Stimulated activated CD8-positive, alpha-beta memory T cell treated with anti-CD3 and anti-CD28 coated beads, Interleukin-12 subunit alpha, Interleukin-12 subunit beta, amount 100 ng/mL, for 24 hours (primary cell): ENCODE data around the gene ADGRG1.

ENCODE experiments used
- DNase-seq: peaks from one replicate; pipeline ENCODE4 v3.0.0-alpha.2; 2020; ENCODE audit errors: extremely low read depth

Gene ADGRG1

GRCh38 chr16:57635266-57636097 lies 7.1 kb downstream of the ADGRG1 start:
- DNase-seq, result no peak

DNA sequence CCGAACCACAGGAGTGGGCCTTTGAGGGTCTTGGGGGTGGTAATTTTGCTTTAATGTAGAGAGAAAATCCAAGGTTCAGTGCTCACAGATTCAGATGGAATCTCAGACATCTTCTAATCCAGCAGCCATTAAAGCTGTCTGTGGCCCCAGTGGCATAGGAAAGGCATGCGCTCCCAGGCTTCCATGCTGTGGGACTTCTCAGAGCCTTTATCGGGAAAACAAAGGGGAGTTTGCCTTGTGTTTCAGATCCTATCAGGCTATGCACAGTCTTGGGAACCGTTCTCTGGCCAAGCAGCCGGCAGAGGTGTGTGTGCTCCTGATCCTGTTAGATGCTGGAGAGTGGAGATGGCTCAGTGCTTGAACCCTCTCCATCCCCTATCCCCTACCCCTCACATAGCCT lies 7.8 kb downstream of the ADGRG1 start:
- DNase-seq, result no peak

- no peak for DNase-seq
Observed at GRCh38 chr16:57637020-57637419, 8.6 kb downstream of the ADGRG1 start.

DNA sequence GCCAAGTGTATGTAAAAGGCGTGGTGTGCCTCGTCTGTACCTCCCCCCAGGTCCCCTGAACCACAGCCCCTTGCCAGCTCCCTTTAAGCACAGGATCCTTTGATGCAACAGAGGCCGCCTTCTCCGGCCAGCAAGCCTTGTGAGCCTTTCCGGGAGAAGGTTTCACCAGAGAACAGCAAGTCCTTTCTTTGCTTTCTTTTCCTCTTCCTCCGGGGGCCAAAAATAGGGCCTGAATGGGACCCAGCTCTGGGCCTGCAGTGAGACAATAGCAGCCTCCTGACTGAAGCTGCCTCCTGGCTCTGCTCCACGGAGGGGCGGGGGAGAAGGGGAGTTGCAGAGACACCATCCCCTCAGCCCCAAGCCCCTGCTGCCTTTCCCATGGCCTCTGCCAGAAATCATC lies 9.0 kb downstream of the ADGRG1 start:
- no peak for DNase-seq

- DNase-seq, result no peak
Observed at GRCh38 chr16:57637965-57638364, 9.5 kb downstream of the ADGRG1 start.

DNA sequence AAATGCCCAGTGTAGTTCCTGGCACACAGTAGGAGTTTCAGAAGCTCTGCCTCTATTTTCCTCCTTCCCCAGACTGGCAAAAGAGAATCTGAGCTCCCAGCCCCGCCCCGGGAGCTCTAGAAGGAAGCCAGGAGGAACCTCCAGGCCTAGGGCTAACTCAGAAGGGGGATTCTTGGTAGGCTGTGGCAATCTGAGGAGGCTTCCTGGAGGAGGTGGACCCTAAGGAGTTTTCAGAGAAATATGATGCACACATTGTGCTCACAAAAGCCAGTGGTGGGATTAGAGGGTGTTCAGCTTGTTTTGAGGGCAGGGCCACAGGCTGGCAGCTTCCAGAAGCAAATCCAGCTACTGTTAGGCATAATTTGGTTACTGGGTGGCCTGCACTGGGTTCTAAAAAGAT lies 10.0 kb downstream of the ADGRG1 start:
- DNase-seq, result no peak

DNA sequence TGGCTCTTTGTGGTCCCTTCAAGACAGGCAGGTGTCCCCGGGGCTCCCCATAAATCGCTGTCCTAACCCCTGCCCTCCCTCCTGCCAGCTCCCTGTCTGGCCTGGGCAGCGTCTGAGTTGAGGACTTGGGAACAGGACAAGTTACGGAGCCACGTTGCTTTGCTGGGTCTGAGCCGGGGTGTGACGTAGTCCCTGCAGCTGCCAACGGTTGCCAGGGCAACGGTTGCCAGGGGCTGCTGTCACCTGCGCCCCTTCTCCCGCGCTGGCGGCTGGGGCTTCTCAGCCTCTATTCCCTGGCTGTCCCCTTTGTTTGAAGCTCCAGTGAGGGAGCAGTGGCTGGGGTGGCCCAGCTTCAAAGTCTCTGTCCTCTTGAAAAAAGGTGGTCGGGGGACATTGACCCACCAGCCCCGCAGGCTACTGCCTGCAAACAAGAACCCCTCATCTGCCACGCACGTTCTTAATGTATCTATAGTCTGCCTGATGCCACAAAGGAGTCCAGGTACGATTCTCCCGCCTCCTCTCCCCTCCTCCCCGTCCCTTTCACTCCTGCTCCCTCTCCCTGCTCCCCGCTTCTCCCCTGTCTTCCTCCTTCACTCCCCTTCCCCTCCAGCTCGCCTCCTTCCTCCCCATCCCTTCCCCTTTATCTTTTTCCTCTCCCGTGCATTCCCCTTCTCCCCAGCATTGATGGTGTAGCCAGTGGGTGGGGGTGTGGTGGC lies 10.9 kb downstream of the ADGRG1 start:
- no peak for DNase-seq

DNA sequence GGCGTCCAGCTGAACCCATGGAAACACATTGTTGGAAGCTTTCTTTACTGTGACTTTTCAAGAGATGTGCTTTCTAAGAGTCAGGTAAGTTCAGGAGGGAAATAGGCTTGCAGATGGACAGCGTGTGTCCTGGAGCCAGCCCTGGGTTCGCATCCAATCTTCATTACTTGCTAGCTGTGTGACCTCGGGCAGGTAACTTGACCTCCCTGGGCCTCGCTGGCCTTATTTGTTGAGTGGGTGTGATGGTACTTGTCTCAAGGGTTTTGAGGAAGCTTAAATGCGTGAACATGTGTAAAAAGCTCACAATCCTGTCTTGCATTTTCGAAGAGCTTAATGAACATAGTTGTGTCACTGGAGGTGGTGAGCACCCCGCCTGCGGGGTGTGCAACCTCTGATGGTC lies 11.8 kb downstream of the ADGRG1 start:
- no peak for DNase-seq

DNA sequence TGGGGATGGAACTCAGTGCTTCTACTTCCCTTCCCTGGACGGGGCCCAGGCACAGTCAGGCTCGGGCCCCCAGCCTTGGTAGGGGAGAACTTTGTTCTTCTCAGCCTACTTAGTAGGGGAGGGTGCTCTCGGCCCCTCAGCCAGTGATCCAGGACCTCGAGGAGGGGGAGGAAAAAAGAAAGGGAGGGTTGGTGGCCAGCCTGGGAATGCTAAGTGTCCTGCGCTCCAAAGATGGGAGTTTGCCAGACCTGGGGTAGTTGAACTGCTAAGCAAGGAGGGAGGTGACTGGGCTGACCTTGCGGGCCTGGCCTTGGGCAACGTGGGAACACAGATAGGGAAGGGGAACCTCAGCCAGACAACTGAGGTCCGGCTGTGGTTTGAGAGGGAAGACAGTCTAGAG lies 12.2 kb downstream of the ADGRG1 start:
- no peak for DNase-seq

DNA sequence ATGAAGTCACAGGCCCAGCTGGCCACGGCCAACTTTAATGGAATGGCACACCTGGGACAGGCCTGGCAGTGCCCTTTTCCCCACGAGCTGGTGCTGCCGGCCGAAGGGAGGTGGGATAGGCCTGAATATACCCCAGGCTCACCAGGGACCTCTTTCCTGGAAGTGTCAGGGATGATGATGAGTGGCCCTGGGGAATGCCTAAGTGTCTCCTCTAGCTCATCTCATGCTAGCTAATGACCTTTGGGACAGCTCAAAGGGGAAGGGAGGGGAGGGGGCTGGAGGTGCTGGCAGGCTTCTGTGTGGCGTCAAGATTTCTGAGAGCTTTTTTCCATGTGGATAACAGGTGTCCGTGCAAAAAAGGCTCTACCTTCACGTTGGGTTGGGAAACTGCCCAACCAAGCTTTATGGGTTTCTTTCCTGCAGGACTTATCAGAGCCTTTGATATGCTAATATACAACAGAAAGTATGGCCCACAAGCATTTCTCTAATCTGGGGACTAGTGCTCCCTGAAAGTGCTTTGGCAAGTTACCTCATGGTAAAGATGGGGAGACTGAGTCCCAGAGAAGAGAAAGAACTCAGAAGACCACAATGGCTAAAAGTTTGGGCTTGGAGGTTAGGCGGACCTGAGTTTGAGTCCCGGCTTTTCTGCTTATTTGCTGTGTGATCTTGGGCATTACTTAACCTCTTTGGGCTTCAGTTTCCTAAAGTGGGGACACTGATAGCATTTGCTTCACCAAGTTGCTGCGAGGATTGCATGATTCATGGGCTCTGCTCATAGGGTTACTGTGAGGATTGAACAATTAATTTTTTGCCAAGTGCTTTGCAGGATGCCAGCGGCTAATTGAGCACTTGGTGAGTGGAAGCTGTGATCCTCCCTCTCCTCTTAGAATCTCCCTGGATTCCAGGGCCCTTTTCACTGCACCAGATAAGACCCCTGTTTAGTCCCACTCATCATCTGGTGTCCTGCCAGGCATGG lies 14.0 kb downstream of the ADGRG1 start:
- DNase-seq, result no peak

- no peak for DNase-seq
Observed at GRCh38 chr16:57643147-57643874, 14.9 kb downstream of the ADGRG1 start.

- DNase-seq, result no peak
Observed at GRCh38 chr16:57643910-57644309, 15.5 kb downstream of the ADGRG1 start.

DNA sequence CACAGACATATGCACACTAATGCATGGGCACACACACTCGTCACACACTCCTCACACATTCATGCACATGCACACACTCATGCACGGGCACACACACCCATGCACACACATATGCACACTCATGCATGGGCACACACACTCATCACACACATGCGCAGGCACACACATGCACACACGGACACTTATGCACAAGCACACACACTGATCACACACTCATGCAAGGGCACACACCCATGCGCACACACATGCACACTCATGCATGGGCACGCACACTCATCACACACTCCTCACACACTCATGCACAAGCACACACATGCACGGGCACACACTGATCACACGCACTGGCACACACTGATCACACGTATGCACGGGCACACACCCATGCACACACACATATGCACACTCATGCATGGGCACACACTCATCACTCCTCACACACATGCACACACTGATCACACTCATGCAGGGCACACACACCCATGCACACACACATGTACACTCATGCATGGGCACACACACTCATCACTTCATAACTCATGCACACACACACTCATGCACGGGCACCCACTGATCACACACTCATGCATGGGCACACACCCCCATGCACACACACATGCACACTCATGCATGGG lies 16.1 kb downstream of the ADGRG1 start:
- no peak for DNase-seq

GRCh38 chr16:57645169-57645568 lies 16.7 kb downstream of the ADGRG1 start:
- DNase-seq, result no peak

- no peak for DNase-seq
Observed at GRCh38 chr16:57645691-57646387, 17.4 kb downstream of the ADGRG1 start.

DNA sequence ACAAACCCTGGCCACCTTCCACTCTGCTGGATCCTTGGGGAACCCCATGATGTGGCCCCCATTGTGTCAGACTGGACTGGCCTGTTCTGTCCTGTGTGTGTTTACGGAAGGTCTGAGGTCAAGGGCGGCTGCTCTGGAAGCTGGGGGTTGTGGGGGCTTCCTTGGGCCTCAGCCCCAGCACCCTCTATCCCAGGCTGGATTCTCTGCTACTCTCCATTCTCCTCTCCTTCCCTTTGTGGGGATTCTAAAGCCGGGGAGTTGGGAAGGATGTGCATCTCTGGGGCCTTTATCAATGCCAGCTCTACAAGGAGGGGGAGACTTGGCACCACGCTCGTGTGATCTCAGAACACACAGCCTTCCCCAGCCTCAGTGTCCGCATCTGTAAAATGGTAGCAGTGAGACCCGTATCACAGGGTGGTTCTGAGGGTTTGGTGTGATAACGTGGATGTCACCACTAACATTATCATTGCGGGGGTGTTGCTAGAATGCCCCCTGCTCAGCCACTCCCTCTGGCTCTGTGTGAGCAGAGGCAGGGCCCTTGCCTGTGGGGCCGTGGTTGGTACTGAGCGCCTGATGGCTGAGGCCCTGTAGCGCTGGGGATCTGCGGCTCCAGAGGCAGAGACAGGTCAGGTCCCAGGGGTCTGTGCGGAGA lies 18.1 kb downstream of the ADGRG1 start:
- DNase-seq, result no peak

GRCh38 chr16:57647136-57647875 lies 18.9 kb downstream of the ADGRG1 start:
- DNase-seq, result no peak

GRCh38 chr16:57648125-57648524 lies 19.7 kb downstream of the ADGRG1 start:
- DNase-seq, result no peak
